SH-SY5Y (cell line): ENCODE measurements around the gene KCNK4.

Experiments
- GATA2 ChIP-seq: IDR thresholded peaks from 2 replicates; pipeline ENCODE4 v1.6.1; 2011; ENCODE audit warnings: mild to moderate bottlenecking, low read depth, low read length
- GATA3 ChIP-seq: IDR thresholded peaks from 2 replicates; pipeline ENCODE4 v1.6.1; 2011; ENCODE audit warnings: low read depth, mild to moderate bottlenecking, low read length, moderate library complexity

GRCh38 chr11:64244107-64244506, 47.0 kb upstream of the KCNK4 start:
- TF ChIP-seq GATA2: no peak
- TF ChIP-seq GATA3: no peak
